ENCODE measurements around the gene HIF1AN. TPM values are rescaled to one million over a fixed set of nuclear protein-coding genes. Genes with fewer than 3 reads are reported as not detected.

HIF1AN gene
- polyA plus RNA-seq, 1 donor (not counting 4 experiments of a cell fraction or from before 2014, with no cell fraction given) = 16.8 TPM

DNA sequence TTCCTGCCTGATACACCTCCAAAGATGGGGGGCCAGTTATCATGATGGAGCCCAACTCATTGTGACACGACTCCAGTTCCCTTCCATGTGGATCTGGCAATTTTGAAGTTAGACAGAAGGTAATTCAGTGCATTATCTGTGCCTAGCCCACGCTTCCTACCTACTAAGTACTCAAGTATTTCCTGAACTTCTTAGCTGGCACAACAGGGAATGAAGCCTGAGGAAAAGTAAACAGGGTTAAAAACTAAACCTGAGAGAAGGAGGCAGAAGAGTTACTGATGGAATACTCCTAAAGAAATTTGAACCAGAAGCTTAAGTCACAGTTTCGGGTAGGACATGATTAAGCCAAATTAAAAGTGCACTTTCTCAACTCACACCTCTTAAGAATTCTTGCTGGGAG lies 14.9 kb upstream of the HIF1AN start:
- Histone ChIP-seq H4K20me1 (ENCODE audit: control insufficient read depth, extremely low read depth, insufficient read depth, low read length) (no peaks in the 10 kb centered on the region), H3K9me3 (ENCODE audit: control insufficient read depth, low read depth, low read length) (no peaks in the 10 kb centered on the region), H3K36me3 (ENCODE audit: control insufficient read depth in 2 of 2, extremely low read depth in 1 of 2, insufficient read depth in 2 of 2, low read length in 2 of 2) (peaks cover 3 to 17% of the 10 kb centered on the region in 2 experiments), H3K4me2 (ENCODE audit: control insufficient read depth, extremely low read depth, insufficient read depth, low read depth, low read length) (no peak overlapping the region), H3K9ac (ENCODE audit: control insufficient read depth, extremely low read depth, insufficient read depth, low read length) (no peak overlapping the region), H3K27ac (ENCODE audit: control insufficient read depth, insufficient read depth, low read length) (no peak overlapping the region), H3K4me3 (ENCODE audit: control insufficient read depth in 2 of 3, extremely low read depth in 1 of 3, insufficient read depth in 2 of 3, low read depth in 1 of 3, low read length in 3 of 3) (no peak overlapping the region), H3K79me2 (ENCODE audit: control insufficient read depth, insufficient read depth, low read length) (no peaks in the 10 kb centered on the region), H3K4me1 (ENCODE audit: control insufficient read depth, extremely low read depth, insufficient read depth, low read length) (no peaks in the 10 kb centered on the region), H2AFZ (ENCODE audit: control insufficient read depth, low read length) (no peak overlapping the region), H3K27me3 (ENCODE audit: control insufficient read depth, extremely low read depth, insufficient read depth, low read length) (no peaks in the 10 kb centered on the region), H3K9me1 (ENCODE audit: control insufficient read depth, extremely low read depth, insufficient read depth, low read length) (no peaks in the 10 kb centered on the region)
- peak; percentile 9 for FAIRE-seq
- TF ChIP-seq, protein P1, sequence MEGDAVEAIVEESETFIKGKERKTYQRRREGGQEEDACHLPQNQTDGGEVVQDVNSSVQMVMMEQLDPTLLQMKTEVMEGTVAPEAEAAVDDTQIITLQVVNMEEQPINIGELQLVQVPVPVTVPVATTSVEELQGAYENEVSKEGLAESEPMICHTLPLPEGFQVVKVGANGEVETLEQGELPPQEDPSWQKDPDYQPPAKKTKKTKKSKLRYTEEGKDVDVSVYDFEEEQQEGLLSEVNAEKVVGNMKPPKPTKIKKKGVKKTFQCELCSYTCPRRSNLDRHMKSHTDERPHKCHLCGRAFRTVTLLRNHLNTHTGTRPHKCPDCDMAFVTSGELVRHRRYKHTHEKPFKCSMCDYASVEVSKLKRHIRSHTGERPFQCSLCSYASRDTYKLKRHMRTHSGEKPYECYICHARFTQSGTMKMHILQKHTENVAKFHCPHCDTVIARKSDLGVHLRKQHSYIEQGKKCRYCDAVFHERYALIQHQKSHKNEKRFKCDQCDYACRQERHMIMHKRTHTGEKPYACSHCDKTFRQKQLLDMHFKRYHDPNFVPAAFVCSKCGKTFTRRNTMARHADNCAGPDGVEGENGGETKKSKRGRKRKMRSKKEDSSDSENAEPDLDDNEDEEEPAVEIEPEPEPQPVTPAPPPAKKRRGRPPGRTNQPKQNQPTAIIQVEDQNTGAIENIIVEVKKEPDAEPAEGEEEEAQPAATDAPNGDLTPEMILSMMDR (optimal IDR thresholded peaks at IDR 0.05 in 1 of 3, IDR thresholded peaks at IDR 0.05 in 1 of 3, conservative IDR thresholded peaks at IDR 0.05 in 1 of 3; ENCODE audit: extremely low read depth in 1 of 3, insufficient read depth in 2 of 3, low read length in 3 of 3) = no peak
- no peak for TF ChIP-seq EZH2 (IDR thresholded peaks at IDR 0.05; ENCODE audit: low read length)
- dilution Hi-C loops (cut with MboI; ENCODE audit: extremely low pct_ligation_motif_present, low sequenced_read_pairs) = no loop called here
- no peak for DNase-seq (ENCODE audit: low read depth, low spot score)

DNA sequence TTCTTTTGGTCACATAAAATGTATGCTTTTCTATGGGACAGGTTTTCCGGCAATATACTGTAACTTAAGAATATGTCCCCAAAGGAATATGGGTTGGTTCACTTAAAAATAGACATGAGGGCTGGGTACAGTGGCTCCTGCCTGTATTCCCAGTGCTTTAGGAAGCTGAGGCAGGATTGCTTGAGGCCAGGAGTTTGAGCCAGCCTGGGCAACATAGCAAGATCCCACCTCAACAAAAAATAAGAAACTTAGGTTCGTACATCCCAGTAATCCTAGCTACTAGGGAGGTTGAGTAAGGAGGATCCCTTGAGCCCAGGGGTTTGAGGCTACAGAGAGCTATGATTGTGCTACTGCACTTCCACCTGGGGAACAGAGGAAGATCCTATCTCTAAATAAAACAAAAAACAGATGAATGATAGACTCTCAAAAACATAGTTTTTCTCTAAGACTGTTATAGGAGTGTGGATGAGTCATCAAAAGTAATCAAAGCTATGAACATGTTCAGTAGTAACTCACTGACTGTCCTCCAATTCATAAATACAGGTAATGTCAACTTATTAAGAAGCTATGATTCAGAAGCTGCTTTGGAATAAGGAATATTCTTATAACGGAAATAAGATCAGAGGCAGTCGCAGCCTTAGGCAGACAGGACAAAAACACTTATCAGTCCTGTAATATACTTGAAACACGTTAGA lies 13.5 kb upstream of the HIF1AN start:
- Histone ChIP-seq H3K4me1 (ENCODE audit: control insufficient read depth, extremely low read depth, insufficient read depth, low read length) (no peaks in the 10 kb centered on the region), H3K27me3 (ENCODE audit: control insufficient read depth, extremely low read depth, insufficient read depth, low read length) (no peaks in the 10 kb centered on the region), H3K9me1 (ENCODE audit: control insufficient read depth, extremely low read depth, insufficient read depth, low read length) (no peaks in the 10 kb centered on the region), H3K9ac (ENCODE audit: control insufficient read depth, extremely low read depth, insufficient read depth, low read length) (no peak overlapping the region), H3K4me2 (ENCODE audit: control insufficient read depth, extremely low read depth, insufficient read depth, low read depth, low read length) (no peak overlapping the region), H3K27ac (ENCODE audit: control insufficient read depth, insufficient read depth, low read length) (no peak overlapping the region), H3K4me3 (ENCODE audit: control insufficient read depth in 2 of 3, extremely low read depth in 1 of 3, insufficient read depth in 2 of 3, low read depth in 1 of 3, low read length in 3 of 3) (no peak overlapping the region), H3K79me2 (ENCODE audit: control insufficient read depth, insufficient read depth, low read length) (no peaks in the 10 kb centered on the region), H3K9me3 (ENCODE audit: control insufficient read depth, low read depth, low read length) (no peaks in the 10 kb centered on the region), H3K36me3 (ENCODE audit: control insufficient read depth in 2 of 2, extremely low read depth in 1 of 2, insufficient read depth in 2 of 2, low read length in 2 of 2) (peaks cover 14 to 28% of the 10 kb centered on the region in 2 experiments), H2AFZ (ENCODE audit: control insufficient read depth, low read length) (no peak overlapping the region), H4K20me1 (ENCODE audit: control insufficient read depth, extremely low read depth, insufficient read depth, low read length) (no peaks in the 10 kb centered on the region)
- dilution Hi-C loops (cut with MboI; ENCODE audit: extremely low pct_ligation_motif_present, low sequenced_read_pairs) = no loop called here
- TF ChIP-seq, protein P1 (optimal IDR thresholded peaks at IDR 0.05 in 1 of 3, IDR thresholded peaks at IDR 0.05 in 1 of 3, conservative IDR thresholded peaks at IDR 0.05 in 1 of 3; ENCODE audit: extremely low read depth in 1 of 3, insufficient read depth in 2 of 3, low read length in 3 of 3) = no peak
- FAIRE-seq (no peak), DNase-seq (ENCODE audit: low read depth, low spot score) (no peak)

All from keratinocyte (primary cell).